ENCODE data around the gene SORCS2.

DNA sequence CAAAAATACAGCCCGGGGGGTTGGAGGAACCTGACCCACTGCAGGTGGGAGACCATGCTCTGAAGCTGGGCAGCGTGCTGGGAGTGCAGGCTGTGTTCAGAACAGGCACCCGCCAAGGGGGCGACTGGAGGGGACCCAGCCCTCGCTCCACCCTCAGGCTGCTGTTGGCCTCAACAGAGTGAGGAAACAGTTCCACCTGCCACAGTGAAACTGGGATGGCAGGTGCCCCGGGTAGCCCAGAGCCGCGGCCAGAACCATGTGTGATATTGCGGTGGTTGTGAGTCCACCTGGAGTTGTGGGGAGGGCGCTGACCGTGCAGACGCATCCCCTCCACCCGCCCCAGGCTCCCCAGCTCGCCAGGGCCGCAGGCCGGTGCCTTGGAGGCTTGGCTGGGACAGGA is 288.1 kb downstream of the SORCS2 start:
- no peak for TF ChIP-seq EP300 (conservative IDR thresholded peaks at IDR 0.05; ENCODE audit: poor library complexity, severe bottlenecking)
- TF ChIP-seq, protein P1, sequence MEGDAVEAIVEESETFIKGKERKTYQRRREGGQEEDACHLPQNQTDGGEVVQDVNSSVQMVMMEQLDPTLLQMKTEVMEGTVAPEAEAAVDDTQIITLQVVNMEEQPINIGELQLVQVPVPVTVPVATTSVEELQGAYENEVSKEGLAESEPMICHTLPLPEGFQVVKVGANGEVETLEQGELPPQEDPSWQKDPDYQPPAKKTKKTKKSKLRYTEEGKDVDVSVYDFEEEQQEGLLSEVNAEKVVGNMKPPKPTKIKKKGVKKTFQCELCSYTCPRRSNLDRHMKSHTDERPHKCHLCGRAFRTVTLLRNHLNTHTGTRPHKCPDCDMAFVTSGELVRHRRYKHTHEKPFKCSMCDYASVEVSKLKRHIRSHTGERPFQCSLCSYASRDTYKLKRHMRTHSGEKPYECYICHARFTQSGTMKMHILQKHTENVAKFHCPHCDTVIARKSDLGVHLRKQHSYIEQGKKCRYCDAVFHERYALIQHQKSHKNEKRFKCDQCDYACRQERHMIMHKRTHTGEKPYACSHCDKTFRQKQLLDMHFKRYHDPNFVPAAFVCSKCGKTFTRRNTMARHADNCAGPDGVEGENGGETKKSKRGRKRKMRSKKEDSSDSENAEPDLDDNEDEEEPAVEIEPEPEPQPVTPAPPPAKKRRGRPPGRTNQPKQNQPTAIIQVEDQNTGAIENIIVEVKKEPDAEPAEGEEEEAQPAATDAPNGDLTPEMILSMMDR (IDR thresholded peaks at IDR 0.05; ENCODE audit: poor library complexity, severe bottlenecking): no peak

All from neural cell (in vitro differentiated cells).